ENCODE data around the gene UEVLD. TPM values are rescaled to one million over a fixed set of nuclear protein-coding genes. Genes with fewer than 3 reads are reported as not detected.

The UEVLD gene
- total and polyA plus RNA-seq, 9 of the 15 experiments (the other 6 are each of a cell fraction or from before 2014, with no cell fraction given): 4.7 to 12.6 (median 7.4) TPM

DNA sequence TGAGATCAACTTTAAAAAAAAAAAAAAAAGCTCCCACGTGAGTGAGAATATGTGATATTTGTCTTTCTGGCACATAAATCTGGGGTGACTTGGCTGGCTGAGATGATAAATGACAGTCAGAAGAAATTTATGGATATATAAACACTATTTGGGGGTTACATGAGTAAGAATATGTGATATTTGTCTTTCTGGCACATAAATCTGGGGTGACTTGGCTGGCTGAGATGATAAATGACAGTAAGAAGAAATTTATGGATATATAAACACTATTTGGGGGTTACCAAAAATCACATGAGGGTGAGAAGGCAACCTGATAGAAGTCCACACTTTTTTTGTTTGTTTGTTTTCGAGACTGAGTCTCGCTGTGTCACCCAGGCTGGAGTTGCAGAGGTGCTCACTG lies 55.2 kb downstream of the UEVLD start:
- POLR2A ChIA-PET: interaction anchor here (1.2 to 1.5 kb wide), 2 partner anchors 8 to 82 kb away, joined by 3 to 4 read pairs; no protein-coding TSS in a partner anchor
- DNase-seq (ENCODE audit: extremely low read depth in 1 of 4, low spot score in 3 of 4) (no peak), FAIRE-seq (no peak), ATAC-seq (no peak)
- no peaks in the 10 kb centered on the region for H3K9me3 ChIP-seq (replicated peaks; ENCODE audit: control insufficient read depth, insufficient read depth, low read depth, low read length)
- no peaks in the 10 kb centered on the region for H3K4me1 ChIP-seq (replicated peaks in 1 of 2; ENCODE audit: control insufficient read depth in 2 of 2, insufficient read depth in 2 of 2, low read length in 2 of 2)
- H3K79me2 ChIP-seq (ENCODE audit: control insufficient read depth, insufficient read depth, low read length): peaks cover 5% of the 10 kb centered on the region; the same call in 2 of the 3 replicates
- WGBS (ENCODE audit: insufficient coverage, low coverage, missing lambda C conversion rate): 58% methylated on average over 3 of the region's 3 CpGs
- BruUV-seq (replicated peaks): no TSS peak
- H3K9ac ChIP-seq (ENCODE audit: insufficient read depth in 1 of 2, low read depth in 2 of 2, low read length in 2 of 2): no peak overlapping the region
- no peaks in the 10 kb centered on the region for H4K20me1 ChIP-seq (replicated peaks; ENCODE audit: control insufficient read depth, insufficient read depth, low read length)
- no peak overlapping the region for H3K4me2 ChIP-seq (ENCODE audit: insufficient read depth, low read length)
- no peak overlapping the region for H2AFZ ChIP-seq (ENCODE audit: low read depth, low read length)
- no peak for TF ChIP-seq MAZ (CRISPR knock-in tag; conservative IDR thresholded peaks at IDR 0.05 in 1 of 2, IDR thresholded peaks at IDR 0.05 in 1 of 2)
- TF ChIP-seq, protein P1, sequence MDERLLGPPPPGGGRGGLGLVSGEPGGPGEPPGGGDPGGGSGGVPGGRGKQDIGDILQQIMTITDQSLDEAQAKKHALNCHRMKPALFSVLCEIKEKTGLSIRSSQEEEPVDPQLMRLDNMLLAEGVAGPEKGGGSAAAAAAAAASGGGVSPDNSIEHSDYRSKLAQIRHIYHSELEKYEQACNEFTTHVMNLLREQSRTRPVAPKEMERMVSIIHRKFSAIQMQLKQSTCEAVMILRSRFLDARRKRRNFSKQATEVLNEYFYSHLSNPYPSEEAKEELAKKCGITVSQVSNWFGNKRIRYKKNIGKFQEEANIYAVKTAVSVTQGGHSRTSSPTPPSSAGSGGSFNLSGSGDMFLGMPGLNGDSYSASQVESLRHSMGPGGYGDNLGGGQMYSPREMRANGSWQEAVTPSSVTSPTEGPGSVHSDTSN (CRISPR knock-in tag; IDR thresholded peaks at IDR 0.05; ENCODE audit: low read depth): no peak
- TF ChIP-seq, protein P1 (tag; conservative IDR thresholded peaks at IDR 0.05; ENCODE audit: low read depth): 0 out of 2 replicates have a peak, but pooled peaks have one; percentile 8
- H3K4me3 ChIP-seq: no peak overlapping the region
- no peak overlapping the region for H3K27ac ChIP-seq (ENCODE audit: extremely low read depth, low read depth, low read length)
- no peaks in the 10 kb centered on the region for H3K9me1 ChIP-seq (ENCODE audit: control insufficient read depth, insufficient read depth, low read length)
- H3K27me3 ChIP-seq (ENCODE audit: control insufficient read depth in 2 of 2, insufficient read depth in 2 of 2, low read length in 2 of 2): no peaks in the 10 kb centered on the region
- CTCF ChIA-PET (ENCODE audit: low intra/inter-chr PET ratio): no interaction called here
- in situ Hi-C loops (cut with MboI) (loop anchor here (25.0 kb wide), 1 partner anchor 204 kb away; the partner anchor contains the start of gene IGSF22), intact Hi-C loops (cut with micrococcal nuclease) (no loop called here)
- peaks cover 11% of the 10 kb centered on the region; the same call in 2 of the 3 replicates for H3K36me3 ChIP-seq (ENCODE audit: control insufficient read depth, insufficient read depth, low read length)
